NCI-H774 (cell line): ENCODE results near the gene ARRDC1.
"Not testable (repeated sequence)": the region's sequence is repeated elsewhere in the genome, so short reads cannot be mapped to it uniquely, and the experiment has no call there.

ENCODE experiments used
- DNase-seq: peaks from one replicate; lab custom pipeline; 2025; lab: John Stamatoyannopoulos, UW

Gene ARRDC1

DNA sequence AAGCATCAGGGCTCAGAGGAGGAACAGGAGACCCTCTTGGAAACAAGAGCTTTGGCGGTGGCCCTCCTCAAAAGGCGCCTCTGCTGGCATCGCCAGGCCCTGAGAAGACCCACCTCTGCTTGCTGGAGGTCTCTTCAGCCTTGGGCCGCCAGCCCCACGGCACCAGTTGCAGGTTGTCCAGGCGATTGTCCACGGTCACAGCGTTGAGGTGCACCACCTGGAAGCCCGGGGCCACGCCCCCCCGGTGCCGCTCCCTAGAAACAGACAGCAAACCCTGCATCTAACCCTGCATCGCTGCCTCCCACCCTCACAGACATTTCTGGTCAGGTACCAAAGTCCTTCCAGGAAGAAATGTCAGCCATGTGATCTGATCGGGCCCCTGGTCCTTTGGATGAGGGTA is 18.6 kb upstream of the ARRDC1 start:
- no peak for DNase-seq

DNA sequence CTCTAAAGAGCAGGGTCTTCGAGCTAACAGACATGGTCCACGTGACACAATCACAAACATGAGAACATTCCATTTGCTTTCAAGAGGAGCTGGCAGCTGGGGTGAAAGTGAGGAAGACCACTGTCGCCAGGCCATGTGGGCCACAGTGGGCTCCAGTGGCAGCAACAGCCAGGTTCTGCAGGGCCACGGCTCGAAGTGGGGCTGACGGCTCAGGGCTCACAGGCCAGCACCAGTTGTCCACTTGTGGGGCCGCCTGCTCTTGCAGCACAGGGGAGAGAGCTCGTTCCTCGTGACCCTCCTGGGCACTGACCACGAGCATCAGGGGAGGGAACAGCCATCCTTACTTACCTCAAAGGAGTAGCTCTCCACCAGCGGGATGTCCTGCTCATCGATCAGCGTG is 17.2 kb upstream of the ARRDC1 start:
- DNase-seq, result no peak

GRCh38 chr9:137588891-137589290 is 16.6 kb upstream of the ARRDC1 start:
- DNase-seq, result no peak

DNA sequence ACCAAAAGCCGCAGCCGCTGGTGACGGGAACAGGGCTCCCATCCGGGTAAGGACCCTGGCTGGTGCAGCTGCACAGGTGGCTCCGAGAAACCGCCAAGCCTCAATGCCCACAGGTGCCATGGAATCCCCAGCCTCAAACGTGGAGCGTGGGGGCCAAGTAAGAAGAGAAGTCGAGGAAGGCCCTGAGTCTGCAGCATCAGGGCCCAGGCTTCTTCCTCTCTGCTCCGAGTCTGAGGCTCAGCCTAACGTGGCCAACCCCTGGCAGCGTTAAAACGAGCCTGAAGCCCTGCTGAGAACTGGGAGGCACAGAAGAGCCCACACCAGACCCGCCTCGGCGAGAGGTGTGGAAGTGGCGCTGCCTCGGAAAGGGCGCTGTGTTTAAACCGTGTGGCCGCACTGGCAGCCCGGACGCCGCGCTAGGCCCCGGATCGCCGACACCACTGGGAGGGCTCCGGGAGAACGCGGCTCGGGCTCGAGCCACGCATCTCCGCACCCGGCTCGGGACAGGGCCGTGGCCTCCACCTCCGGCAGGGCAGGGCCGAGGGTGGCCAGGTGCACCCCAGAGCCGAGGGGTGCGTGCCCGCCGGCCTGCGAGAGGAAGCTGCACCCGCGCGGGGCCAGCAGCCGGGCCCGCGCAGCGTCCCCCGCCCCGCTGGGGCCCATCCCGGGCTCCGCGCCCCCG is 15.9 kb upstream of the ARRDC1 start:
- DNase-seq, result no peak

DNA sequence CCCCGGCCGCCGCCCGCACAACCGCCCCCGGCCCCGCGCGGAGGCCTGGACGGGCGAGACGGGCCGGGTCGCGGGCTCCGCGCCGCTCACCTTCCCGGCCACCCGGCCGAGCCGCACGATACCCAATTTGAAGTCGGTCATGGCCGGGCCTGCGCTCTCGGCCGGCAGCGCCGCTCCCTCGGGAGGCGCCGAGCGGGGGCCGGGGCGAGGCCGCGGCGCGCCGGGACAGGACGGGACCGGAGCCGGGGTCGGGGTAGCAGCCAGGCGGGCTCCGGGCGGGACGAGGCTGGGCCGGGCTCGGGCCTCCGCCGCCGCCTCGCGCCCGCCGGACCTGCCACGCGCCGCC is 15.4 kb upstream of the ARRDC1 start:
- DNase-seq, result no peak

GRCh38 chr9:137590469-137591383 is 14.8 kb upstream of the ARRDC1 start, which contains the start of gene ZMYND19:
TSS of gene ZMYND19 (minus strand) at chr9:137590512. CDS start at chr9:137590263, 249 bp downstream.
- peak; percentile 95 for DNase-seq

- DNase-seq, result no peak
These were observed 12.7 kb upstream of the ARRDC1 start for GRCh38 chr9:137592767-137593166.

GRCh38 chr9:137593176-137593575 is 12.3 kb upstream of the ARRDC1 start:
- DNase-seq, result no peak

- not testable (repeated sequence) for DNase-seq
These were observed 8.9 kb upstream of the ARRDC1 start for GRCh38 chr9:137596577-137596976.

DNA sequence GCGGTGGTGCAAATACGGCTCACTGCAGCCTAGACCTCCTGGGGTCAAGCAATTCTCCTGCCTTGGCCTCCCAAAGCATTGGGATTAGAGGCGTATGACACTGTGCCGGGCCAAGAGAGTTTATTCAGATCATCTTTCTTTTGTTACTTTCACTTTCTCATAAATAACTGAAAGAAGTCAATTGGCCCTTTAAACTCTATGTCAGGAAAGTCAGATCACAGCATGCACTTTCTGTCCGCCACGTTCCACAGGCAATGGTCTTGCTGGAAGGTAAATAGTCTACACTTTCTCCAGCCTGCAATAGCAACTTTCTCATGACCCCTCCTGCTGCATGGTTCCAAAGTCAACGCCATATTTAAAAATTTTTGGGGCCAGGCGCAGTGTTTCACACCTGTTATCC is 6.5 kb upstream of the ARRDC1 start:
- DNase-seq, result no peak

GRCh38 chr9:137602661-137603060 is 2.8 kb upstream of the ARRDC1 start:
- no peak for DNase-seq

GRCh38 chr9:137603879-137604278 is 1.6 kb upstream of the ARRDC1 start:
- DNase-seq, result no peak

DNA sequence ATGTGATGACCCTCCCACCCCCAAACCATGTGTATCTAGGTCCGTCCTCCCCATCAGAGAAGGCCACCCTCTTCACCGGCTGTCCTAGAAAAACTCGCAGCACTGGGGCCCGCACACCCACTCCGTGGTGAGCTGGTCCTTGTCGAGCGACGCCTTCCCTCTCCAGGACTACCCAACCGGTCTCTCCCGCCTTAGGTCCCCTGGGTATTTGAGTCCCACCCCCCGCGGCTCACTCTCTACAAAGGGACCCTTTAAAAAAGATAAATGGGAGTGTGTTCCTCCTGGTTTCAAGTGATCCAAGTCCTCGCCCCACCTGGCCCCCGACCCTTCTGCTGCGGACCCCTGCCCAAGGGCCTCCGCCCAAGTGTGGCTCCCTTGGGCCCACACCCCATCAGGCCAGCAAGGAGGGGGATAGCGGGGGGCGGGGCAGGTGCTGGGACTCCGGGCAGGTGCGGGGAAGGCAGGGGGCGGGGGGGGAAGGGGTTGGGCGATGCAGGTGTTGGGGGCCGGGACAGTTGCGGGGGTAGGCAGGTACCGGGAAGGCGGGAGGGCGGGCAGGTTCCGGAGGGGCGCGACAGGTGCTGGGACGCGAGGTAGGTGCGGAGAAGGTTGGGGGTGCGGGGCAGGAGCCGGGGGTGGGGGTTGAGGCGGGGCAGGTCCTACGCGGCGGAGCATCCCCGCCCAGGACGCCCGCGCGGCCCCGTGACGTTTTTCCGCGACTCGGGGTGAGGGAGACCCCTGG is 970 bp upstream of the ARRDC1 start:
- no peak for DNase-seq

DNA sequence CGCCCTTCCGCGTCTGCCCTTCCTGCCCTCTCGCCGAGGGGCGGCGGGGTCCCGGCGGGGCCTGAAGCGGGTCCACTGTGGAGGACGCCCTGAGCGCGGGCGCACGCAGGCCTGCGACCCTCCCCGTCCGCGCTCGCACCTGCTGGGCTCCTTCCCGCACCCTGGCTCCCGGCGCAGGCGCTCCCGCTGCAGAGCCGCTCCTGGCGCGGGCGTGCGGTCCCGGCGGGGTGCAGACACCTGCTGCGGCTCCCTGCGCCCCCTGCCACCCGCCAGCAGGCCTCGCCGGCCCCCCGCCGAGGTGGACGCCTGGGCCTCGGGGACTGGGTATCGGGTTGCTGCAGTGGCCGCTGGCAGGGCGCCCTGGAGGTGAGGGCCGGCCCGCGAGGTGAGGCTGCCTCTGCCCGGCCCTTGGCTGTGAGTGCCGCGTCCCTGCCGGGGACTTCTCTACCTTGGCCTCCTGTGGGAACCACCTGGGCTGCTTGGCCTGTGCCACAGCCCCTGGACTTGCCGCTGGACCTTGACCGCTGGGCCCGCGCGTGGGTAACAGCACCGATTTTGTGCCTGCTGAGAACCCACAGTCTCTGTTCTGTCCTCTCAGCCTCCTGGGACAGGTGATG is 627 bp downstream of the ARRDC1 start:
- DNase-seq, result peak; percentile 45

DNA sequence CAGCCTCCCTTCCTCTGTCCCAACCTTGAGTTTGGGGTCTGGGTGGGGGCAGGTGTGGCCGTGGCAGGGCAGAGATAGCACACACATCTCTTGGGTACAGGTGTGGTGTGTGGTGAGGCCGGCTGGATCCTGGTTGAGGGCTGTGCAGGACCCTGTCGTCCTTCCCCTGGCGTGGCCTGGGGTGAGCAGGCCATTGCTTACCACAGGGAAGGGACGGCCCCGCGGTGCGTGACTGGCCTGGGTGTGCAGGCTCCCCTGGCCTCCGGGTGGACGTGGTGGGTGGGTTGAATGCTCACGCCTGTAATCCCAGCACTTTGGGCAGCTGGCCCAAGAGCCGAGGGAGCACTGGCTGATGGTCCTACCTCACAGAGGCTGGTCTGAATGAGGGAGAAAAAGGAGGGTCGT is 1.2 kb downstream of the ARRDC1 start:
- no peak for DNase-seq

GRCh38 chr9:137607141-137607857 is 1.8 kb downstream of the ARRDC1 start:
- DNase-seq, result no peak

DNA sequence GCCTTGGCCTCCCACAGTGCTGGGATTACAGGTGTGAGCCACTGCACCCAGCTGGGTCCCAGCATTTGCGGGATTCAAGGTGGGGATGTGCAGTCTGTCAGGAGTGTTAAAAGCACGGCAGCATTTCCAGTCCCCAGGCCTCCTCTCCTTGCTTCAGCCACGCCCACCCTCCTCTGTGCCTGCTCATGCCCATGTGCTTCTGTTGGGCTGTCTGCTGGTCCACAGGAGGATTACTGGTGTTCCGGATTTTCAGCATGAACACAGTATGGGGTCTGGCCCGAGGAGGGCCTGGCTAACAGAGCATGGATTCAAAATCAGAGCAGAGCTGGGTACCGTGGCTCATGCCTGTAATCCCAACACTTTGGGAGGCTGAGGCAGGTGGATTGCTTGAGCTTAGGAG is 5.5 kb downstream of the ARRDC1 start:
- no peak for DNase-seq

GRCh38 chr9:137611623-137612609 is 6.4 kb downstream of the ARRDC1 start:
- peak; percentile 73 for DNase-seq

- DNase-seq, result no peak
These were observed 7.3 kb downstream of the ARRDC1 start for GRCh38 chr9:137612741-137613142.

- DNase-seq, result no peak
These were observed 7.8 kb downstream of the ARRDC1 start for GRCh38 chr9:137613259-137613658.
